C4-2B (cell line): Measurements from ENCODE around the gene ME3.

Experiments used
- H3K27ac ChIP-seq: fragments of 450-650 bp; 2 replicates; pipeline ENCODE4 v1.5.1; 2017
- CTCF ChIP-seq: fragments of 450-650 bp; conservative IDR thresholded peaks from 2 replicates; pipeline ENCODE4 v1.5.1; 2017; ENCODE audit warnings: mild to moderate bottlenecking
- ZFX ChIP-seq: fragments of 450-650 bp; IDR thresholded peaks from 2 replicates; pipeline ENCODE4 v1.6.1; 2017

The ME3 gene

GRCh38 chr11:86482692-86483091, 189.7 kb downstream of the ME3 start:
- H3K27ac ChIP-seq = no peak overlapping the region
- TF ChIP-seq CTCF (no peak), ZFX (no peak)

GRCh38 chr11:86481399-86481798, 191.0 kb downstream of the ME3 start:
- no peak for TF ChIP-seq CTCF
- TF ChIP-seq ZFX = no peak
- no peak overlapping the region for H3K27ac ChIP-seq

GRCh38 chr11:86478348-86478747, 194.1 kb downstream of the ME3 start:
- TF ChIP-seq CTCF (no peak), ZFX (no peak)
- no peak overlapping the region for H3K27ac ChIP-seq

- no peak overlapping the region for H3K27ac ChIP-seq
Observed at GRCh38 chr11:86477495-86478155, 194.8 kb downstream of the ME3 start.

GRCh38 chr11:86476109-86476861, 196.1 kb downstream of the ME3 start:
- H3K27ac ChIP-seq = no peak overlapping the region
- TF ChIP-seq ZFX = no peak
- no peak for TF ChIP-seq CTCF

More at GRCh38 chr11:86477495-86478155, 194.8 kb downstream of the ME3 start:
- TF ChIP-seq CTCF (no peak), ZFX (no peak)

GRCh38 chr11:86475027-86475426, 197.4 kb downstream of the ME3 start:
- no peak overlapping the region for H3K27ac ChIP-seq
- TF ChIP-seq ZFX = no peak
- TF ChIP-seq CTCF = no peak
